ENCODE data around the gene SEPTIN6. TPM values are rescaled to one million over a fixed set of nuclear protein-coding genes. Genes with fewer than 3 reads are reported as not detected.

SEPTIN6 gene
- total and polyA plus RNA-seq, 2 experiments from 2014 or later: 51.0 to 78.7 TPM

DNA sequence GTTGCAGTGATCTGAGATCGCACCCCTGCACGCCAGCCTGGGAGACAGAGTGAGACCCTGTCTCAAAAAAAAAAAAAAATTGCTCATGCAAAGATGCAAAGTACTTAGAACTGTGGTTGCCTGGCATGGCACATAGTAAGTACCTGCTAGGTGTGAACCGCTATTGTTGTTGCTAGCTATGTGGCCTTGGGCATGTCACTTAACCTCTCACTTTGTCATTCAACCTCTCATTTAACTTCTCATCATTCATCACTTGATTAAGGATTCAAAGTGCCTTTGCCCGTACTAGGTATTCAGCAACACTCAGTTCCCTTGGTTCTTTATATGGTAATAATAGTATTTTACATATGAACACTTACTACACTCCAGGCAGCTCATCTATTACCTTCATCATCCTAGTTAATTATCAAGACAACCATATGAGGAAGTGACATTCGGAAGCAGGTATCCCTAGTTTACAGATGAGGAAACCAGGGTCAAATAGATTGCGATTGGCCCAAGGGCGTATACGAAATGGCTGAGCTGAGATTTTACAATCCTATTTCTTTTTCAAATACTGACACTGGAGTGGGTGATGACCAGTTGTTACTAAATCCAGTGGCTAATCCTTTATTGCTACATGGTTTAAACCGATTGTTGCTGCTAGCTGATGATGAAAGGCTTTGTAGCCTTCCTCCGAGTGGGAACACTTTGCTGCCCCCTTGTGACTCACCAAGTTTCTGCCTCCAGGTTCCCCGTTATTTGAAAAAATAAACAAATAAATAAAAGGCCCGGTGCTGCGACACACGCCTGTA is 36.6 kb upstream of the SEPTIN6 start:
- DNase-seq (ENCODE audit: low read depth in 1 of 2, low spot score in 1 of 2): peak; percentile 64 to 80
- no peaks in the 10 kb centered on the region for H3K27me3 ChIP-seq

DNA sequence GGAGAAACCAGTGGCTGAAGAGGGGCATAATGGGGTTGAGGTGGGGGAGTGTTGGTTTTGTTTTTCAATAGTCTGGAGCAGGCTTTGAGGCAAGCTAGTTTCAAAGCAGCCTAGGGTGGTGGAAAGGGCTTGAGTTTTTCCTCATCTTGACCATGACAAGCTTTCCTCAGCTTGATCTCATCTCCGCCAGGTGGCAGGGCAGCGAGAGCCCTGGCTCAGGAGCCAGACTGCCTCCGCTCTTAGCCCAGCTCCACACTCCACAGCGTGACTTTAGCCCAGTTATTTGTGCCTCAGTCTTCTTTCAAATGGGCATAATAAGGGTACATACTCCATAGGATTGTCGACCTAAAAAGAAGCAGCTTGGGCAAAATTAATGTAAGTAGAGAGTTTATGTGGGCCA is 35.5 kb upstream of the SEPTIN6 start:
- no peaks in the 10 kb centered on the region for H3K4me1 ChIP-seq (ENCODE audit: low read depth)
- no peaks in the 10 kb centered on the region for H3K36me3 ChIP-seq
- H3K4me3 ChIP-seq: no peak overlapping the region
- DNase-seq (ENCODE audit: low read depth in 1 of 2, low spot score in 1 of 2): no peak
- no peaks in the 10 kb centered on the region for H3K9me3 ChIP-seq (ENCODE audit: low read depth)
- TF ChIP-seq, protein P1, sequence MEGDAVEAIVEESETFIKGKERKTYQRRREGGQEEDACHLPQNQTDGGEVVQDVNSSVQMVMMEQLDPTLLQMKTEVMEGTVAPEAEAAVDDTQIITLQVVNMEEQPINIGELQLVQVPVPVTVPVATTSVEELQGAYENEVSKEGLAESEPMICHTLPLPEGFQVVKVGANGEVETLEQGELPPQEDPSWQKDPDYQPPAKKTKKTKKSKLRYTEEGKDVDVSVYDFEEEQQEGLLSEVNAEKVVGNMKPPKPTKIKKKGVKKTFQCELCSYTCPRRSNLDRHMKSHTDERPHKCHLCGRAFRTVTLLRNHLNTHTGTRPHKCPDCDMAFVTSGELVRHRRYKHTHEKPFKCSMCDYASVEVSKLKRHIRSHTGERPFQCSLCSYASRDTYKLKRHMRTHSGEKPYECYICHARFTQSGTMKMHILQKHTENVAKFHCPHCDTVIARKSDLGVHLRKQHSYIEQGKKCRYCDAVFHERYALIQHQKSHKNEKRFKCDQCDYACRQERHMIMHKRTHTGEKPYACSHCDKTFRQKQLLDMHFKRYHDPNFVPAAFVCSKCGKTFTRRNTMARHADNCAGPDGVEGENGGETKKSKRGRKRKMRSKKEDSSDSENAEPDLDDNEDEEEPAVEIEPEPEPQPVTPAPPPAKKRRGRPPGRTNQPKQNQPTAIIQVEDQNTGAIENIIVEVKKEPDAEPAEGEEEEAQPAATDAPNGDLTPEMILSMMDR (IDR thresholded peaks at IDR 0.05; ENCODE audit: low read depth, low read length): no peak
- H3K27me3 ChIP-seq: no peaks in the 10 kb centered on the region
- no peak overlapping the region for H3K27ac ChIP-seq

More for the DNA sequence above, 36.6 kb upstream of the SEPTIN6 start:
- Histone ChIP-seq H3K36me3 (no peaks in the 10 kb centered on the region), H3K4me3 (no peak overlapping the region), H3K9me3 (ENCODE audit: low read depth) (no peaks in the 10 kb centered on the region), H3K4me1 (ENCODE audit: low read depth) (no peaks in the 10 kb centered on the region), H3K27ac (no peak overlapping the region)
- TF ChIP-seq, protein P1 (IDR thresholded peaks at IDR 0.05; ENCODE audit: low read depth, low read length): peak; percentile 62

DNA sequence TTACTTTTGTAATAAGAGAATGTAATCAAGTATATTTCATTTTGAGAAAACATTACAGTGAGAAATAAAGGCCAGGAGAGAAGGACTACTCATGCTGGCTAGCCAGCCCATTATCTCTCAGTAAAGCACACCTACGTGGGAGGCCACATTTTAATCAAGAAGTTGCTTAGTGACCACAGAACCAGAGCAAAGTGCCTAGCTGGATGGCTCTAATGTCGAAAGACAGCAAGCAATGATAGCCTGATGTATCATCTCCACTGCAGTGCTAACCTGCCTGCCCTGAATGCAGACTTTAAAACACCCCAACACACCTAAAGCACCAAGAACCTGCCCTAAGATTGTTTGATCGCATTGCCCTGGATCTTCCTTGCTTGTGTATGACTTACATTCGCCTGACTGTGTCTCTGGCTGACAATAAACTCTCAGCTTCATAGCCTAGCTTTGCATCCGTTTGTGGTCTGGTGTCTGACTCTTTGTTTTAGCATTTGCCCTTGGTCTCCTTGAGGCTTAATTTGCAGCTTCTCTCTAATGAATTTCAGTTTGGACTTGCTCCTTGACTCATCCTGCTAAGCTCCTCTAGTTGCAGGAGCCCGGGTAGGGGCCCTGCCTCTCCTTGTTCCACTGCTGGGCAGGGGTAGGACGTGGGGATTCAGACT is 34.1 kb upstream of the SEPTIN6 start:
- H3K27ac ChIP-seq: no peak overlapping the region
- TF ChIP-seq, protein P1 (IDR thresholded peaks at IDR 0.05; ENCODE audit: low read depth, low read length): no peak
- no peaks in the 10 kb centered on the region for H3K27me3 ChIP-seq
- H3K9me3 ChIP-seq (ENCODE audit: low read depth): no peaks in the 10 kb centered on the region
- no peaks in the 10 kb centered on the region for H3K4me1 ChIP-seq (ENCODE audit: low read depth)
- no peak overlapping the region for H3K4me3 ChIP-seq
- no peaks in the 10 kb centered on the region for H3K36me3 ChIP-seq
- no peak for DNase-seq (ENCODE audit: low read depth in 1 of 2, low spot score in 1 of 2)

DNA sequence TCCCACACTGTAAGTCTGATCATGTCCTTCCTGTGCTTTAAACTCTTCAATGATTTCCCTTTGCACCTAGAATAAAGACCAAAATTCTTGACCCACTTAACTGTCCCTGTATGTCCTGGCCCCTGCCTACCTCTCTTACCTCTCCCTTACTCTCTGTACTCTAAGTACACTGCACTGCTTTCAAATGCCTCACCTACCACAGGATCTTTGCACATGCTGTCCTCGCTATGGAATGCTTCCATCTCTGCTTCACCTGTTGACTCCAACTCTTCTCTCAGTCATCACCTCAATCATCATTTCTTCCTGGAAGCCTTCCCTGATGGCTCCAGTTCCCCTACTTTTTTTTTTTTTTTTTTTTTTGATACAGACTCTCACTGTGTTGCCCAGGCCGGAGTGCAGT is 29.0 kb upstream of the SEPTIN6 start:
- Histone ChIP-seq H3K4me3 (no peak overlapping the region), H3K27me3 (no peaks in the 10 kb centered on the region), H3K4me1 (ENCODE audit: low read depth) (no peaks in the 10 kb centered on the region), H3K27ac (no peak overlapping the region), H3K36me3 (no peaks in the 10 kb centered on the region), H3K9me3 (ENCODE audit: low read depth) (no peaks in the 10 kb centered on the region)
- TF ChIP-seq, protein P1 (IDR thresholded peaks at IDR 0.05; ENCODE audit: low read depth, low read length): no peak
- no peak for DNase-seq (ENCODE audit: low read depth in 1 of 2, low spot score in 1 of 2)

DNA sequence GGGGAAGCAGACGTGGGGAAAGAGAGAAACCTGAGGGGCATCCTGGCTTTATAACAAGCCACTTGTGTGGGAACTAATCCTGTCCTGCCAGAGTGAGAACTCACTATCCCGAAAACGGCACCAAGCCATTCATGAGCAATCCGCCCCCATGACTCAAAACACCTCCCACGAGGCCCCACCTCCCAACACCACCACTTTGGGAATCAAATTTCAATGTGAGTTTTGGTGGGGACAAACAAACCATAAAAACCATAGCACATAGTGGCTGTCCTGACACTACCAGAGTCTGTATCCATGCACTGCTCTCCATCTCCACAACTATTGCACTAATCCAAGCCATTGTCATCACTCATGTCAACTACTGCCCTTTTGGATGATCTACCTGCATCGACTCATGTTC is 28.5 kb upstream of the SEPTIN6 start:
- Histone ChIP-seq H3K9me3 (ENCODE audit: low read depth) (no peaks in the 10 kb centered on the region), H3K4me3 (no peak overlapping the region), H3K4me1 (ENCODE audit: low read depth) (no peaks in the 10 kb centered on the region), H3K36me3 (no peaks in the 10 kb centered on the region), H3K27ac (no peak overlapping the region), H3K27me3 (no peaks in the 10 kb centered on the region)
- no peak for DNase-seq (ENCODE audit: low read depth in 1 of 2, low spot score in 1 of 2)
- TF ChIP-seq, protein P1 (IDR thresholded peaks at IDR 0.05; ENCODE audit: low read depth, low read length): no peak

Data from cardiac muscle cell (in vitro differentiated cells and primary cell).